Measurements from ENCODE around the gene SLC13A3. TPM values are rescaled to one million over a fixed set of nuclear protein-coding genes. Genes with fewer than 3 reads are reported as not detected.

Gene SLC13A3
- polyA plus RNA-seq, 4 donors = 8.8 to 22.9 (median 20.3) TPM

- no peak for DNase-seq (ENCODE audit: low read depth in 4 of 4, low spot score in 2 of 4)
Observed at GRCh38 chr20:46657137-46657536, 5.9 kb upstream of the SLC13A3 start.

- DNase-seq (ENCODE audit: low read depth in 4 of 4, low spot score in 2 of 4) = no peak
Observed at GRCh38 chr20:46652699-46653098, 1.4 kb upstream of the SLC13A3 start.

- no peak for DNase-seq (ENCODE audit: low read depth in 4 of 4, low spot score in 2 of 4)
Observed at GRCh38 chr20:46650575-46651090, 626 bp downstream of the SLC13A3 start.

GRCh38 chr20:46649965-46650542 lies 1.2 kb downstream of the SLC13A3 start:
- no peak for DNase-seq (ENCODE audit: low read depth in 4 of 4, low spot score in 2 of 4)

GRCh38 chr20:46649650-46649949 lies 1.7 kb downstream of the SLC13A3 start:
- DNase-seq (ENCODE audit: low read depth in 4 of 4, low spot score in 2 of 4) = no peak

GRCh38 chr20:46648903-46649649 lies 2.2 kb downstream of the SLC13A3 start:
- DNase-seq (ENCODE audit: low read depth in 4 of 4, low spot score in 2 of 4) = no peak

GRCh38 chr20:46647469-46647868 lies 3.8 kb downstream of the SLC13A3 start:
- DNase-seq (ENCODE audit: low read depth in 4 of 4, low spot score in 2 of 4) = no peak

GRCh38 chr20:46646659-46647380 lies 4.4 kb downstream of the SLC13A3 start:
- no peak for DNase-seq (ENCODE audit: low read depth in 4 of 4, low spot score in 2 of 4)

- no peak for DNase-seq (ENCODE audit: low read depth in 4 of 4, low spot score in 2 of 4)
Observed at GRCh38 chr20:46646122-46646521, 5.1 kb downstream of the SLC13A3 start.

- no peak for DNase-seq (ENCODE audit: low read depth in 4 of 4, low spot score in 2 of 4)
Observed at GRCh38 chr20:46644733-46645132, 6.5 kb downstream of the SLC13A3 start.

- DNase-seq (ENCODE audit: low read depth in 4 of 4, low spot score in 2 of 4) = no peak
Observed at GRCh38 chr20:46644160-46644559, 7.1 kb downstream of the SLC13A3 start.

GRCh38 chr20:46642969-46643343 lies 8.3 kb downstream of the SLC13A3 start:
- DNase-seq (ENCODE audit: low read depth in 4 of 4, low spot score in 2 of 4) = no peak

- DNase-seq (ENCODE audit: low read depth in 4 of 4, low spot score in 2 of 4) = no peak
Observed at GRCh38 chr20:46642265-46642968, 8.8 kb downstream of the SLC13A3 start.

- DNase-seq (ENCODE audit: low read depth in 4 of 4, low spot score in 2 of 4) = no peak
Observed at GRCh38 chr20:46641424-46641823, 9.8 kb downstream of the SLC13A3 start.

GRCh38 chr20:46640536-46641311 lies 10.5 kb downstream of the SLC13A3 start:
- DNase-seq (ENCODE audit: low read depth in 4 of 4, low spot score in 2 of 4) = no peak

- DNase-seq (ENCODE audit: low read depth in 4 of 4, low spot score in 2 of 4) = no peak
Observed at GRCh38 chr20:46640044-46640443, 11.2 kb downstream of the SLC13A3 start.

- DNase-seq (ENCODE audit: low read depth in 4 of 4, low spot score in 2 of 4) = no peak
Observed at GRCh38 chr20:46639587-46639986, 11.7 kb downstream of the SLC13A3 start.

- no peak for DNase-seq (ENCODE audit: low read depth in 4 of 4, low spot score in 2 of 4)
Observed at GRCh38 chr20:46638898-46639274, 12.4 kb downstream of the SLC13A3 start.

- DNase-seq (ENCODE audit: low read depth in 4 of 4, low spot score in 2 of 4) = no peak
Observed at GRCh38 chr20:46638134-46638897, 12.9 kb downstream of the SLC13A3 start.
